ENCODE results near the gene HLA-A.
"Not testable (repeated sequence)": the region's sequence is repeated elsewhere in the genome, so short reads cannot be mapped to it uniquely, and the experiment has no call there.

Gene HLA-A

GRCh38 chr6:29930047-29930446 is 12.3 kb upstream of the HLA-A start:
- H3K27ac ChIP-seq (ENCODE audit: insufficient read depth, low read length, poor library complexity, severe bottlenecking); H3K4me3 ChIP-seq (ENCODE audit: insufficient read depth, low read depth, low read length, poor library complexity, severe bottlenecking); H3K4me1 ChIP-seq (ENCODE audit: control insufficient read depth, insufficient read depth, low read length, poor library complexity, severe bottlenecking): not testable (repeated sequence)

GRCh38 chr6:29933955-29934354 is 8.4 kb upstream of the HLA-A start:
- Histone ChIP-seq H3K4me1 (ENCODE audit: control insufficient read depth, insufficient read depth, low read length, poor library complexity, severe bottlenecking) (no peaks in the 10 kb centered on the region), H3K27ac (ENCODE audit: insufficient read depth, low read length, poor library complexity, severe bottlenecking) (no peak overlapping the region), H3K27me3 (replicated peaks; ENCODE audit: control insufficient read depth, insufficient read depth, low read length, poor library complexity, severe bottlenecking) (no peaks in the 10 kb centered on the region), H3K36me3 (ENCODE audit: control insufficient read depth, insufficient read depth, low read length) (no peaks in the 10 kb centered on the region), H3K9me3 (ENCODE audit: control insufficient read depth, low read length) (no peaks in the 10 kb centered on the region), H3K4me3 (ENCODE audit: insufficient read depth, low read depth, low read length, poor library complexity, severe bottlenecking) (no peak overlapping the region)
- no peak for DNase-seq

More at GRCh38 chr6:29930047-29930446, 12.3 kb upstream of the HLA-A start:
- DNase-seq; H3K9me3 ChIP-seq (ENCODE audit: control insufficient read depth, low read length); H3K27me3 ChIP-seq (replicated peaks; ENCODE audit: control insufficient read depth, insufficient read depth, low read length, poor library complexity, severe bottlenecking); H3K36me3 ChIP-seq (ENCODE audit: control insufficient read depth, insufficient read depth, low read length): not testable (repeated sequence)

- Histone ChIP-seq H3K4me1 (ENCODE audit: control insufficient read depth, insufficient read depth, low read length, poor library complexity, severe bottlenecking) (peaks cover under 1% of the 10 kb centered on the region), H3K27ac (ENCODE audit: insufficient read depth, low read length, poor library complexity, severe bottlenecking) (no peak overlapping the region), H3K27me3 (replicated peaks; ENCODE audit: control insufficient read depth, insufficient read depth, low read length, poor library complexity, severe bottlenecking) (no peaks in the 10 kb centered on the region), H3K9me3 (ENCODE audit: control insufficient read depth, low read length) (no peaks in the 10 kb centered on the region), H3K36me3 (ENCODE audit: control insufficient read depth, insufficient read depth, low read length) (no peaks in the 10 kb centered on the region), H3K4me3 (ENCODE audit: insufficient read depth, low read depth, low read length, poor library complexity, severe bottlenecking) (no peak overlapping the region)
- no peak for DNase-seq
These were observed 6.9 kb upstream of the HLA-A start for GRCh38 chr6:29935273-29935955.

- no peaks in the 10 kb centered on the region for H3K9me3 ChIP-seq (ENCODE audit: control insufficient read depth, low read length)
- H3K4me3 ChIP-seq (ENCODE audit: insufficient read depth, low read depth, low read length, poor library complexity, severe bottlenecking): no peak overlapping the region
- peaks cover 14% of the 10 kb centered on the region for H3K36me3 ChIP-seq (ENCODE audit: control insufficient read depth, insufficient read depth, low read length)
- H3K27ac ChIP-seq (ENCODE audit: insufficient read depth, low read length, poor library complexity, severe bottlenecking): no peak overlapping the region
- peaks cover 13% of the 10 kb centered on the region for H3K4me1 ChIP-seq (ENCODE audit: control insufficient read depth, insufficient read depth, low read length, poor library complexity, severe bottlenecking)
- no peak for DNase-seq
- H3K27me3 ChIP-seq (replicated peaks; ENCODE audit: control insufficient read depth, insufficient read depth, low read length, poor library complexity, severe bottlenecking): no peaks in the 10 kb centered on the region
These were observed 3.4 kb upstream of the HLA-A start for GRCh38 chr6:29938746-29939508.

- Histone ChIP-seq H3K27ac (ENCODE audit: insufficient read depth, low read length, poor library complexity, severe bottlenecking) (peak overlapping the region; percentile 100), H3K4me3 (ENCODE audit: insufficient read depth, low read depth, low read length, poor library complexity, severe bottlenecking) (peak overlapping the region; percentile 32), H3K9me3 (ENCODE audit: control insufficient read depth, low read length) (no peaks in the 10 kb centered on the region), H3K27me3 (replicated peaks; ENCODE audit: control insufficient read depth, insufficient read depth, low read length, poor library complexity, severe bottlenecking) (no peaks in the 10 kb centered on the region), H3K36me3 (ENCODE audit: control insufficient read depth, insufficient read depth, low read length) (peaks cover 29% of the 10 kb centered on the region), H3K4me1 (ENCODE audit: control insufficient read depth, insufficient read depth, low read length, poor library complexity, severe bottlenecking) (peaks cover 30% of the 10 kb centered on the region)
- peak in 1 of 3 donors; percentile 8 for DNase-seq
These were observed 1.3 kb upstream of the HLA-A start for GRCh38 chr6:29941016-29941415.

GRCh38 chr6:29941471-29941870 is 861 bp upstream of the HLA-A start:
- H3K9me3 ChIP-seq (ENCODE audit: control insufficient read depth, low read length): no peaks in the 10 kb centered on the region
- H3K4me1 ChIP-seq (ENCODE audit: control insufficient read depth, insufficient read depth, low read length, poor library complexity, severe bottlenecking): peaks cover 33% of the 10 kb centered on the region
- no peaks in the 10 kb centered on the region for H3K27me3 ChIP-seq (replicated peaks; ENCODE audit: control insufficient read depth, insufficient read depth, low read length, poor library complexity, severe bottlenecking)
- H3K27ac ChIP-seq (ENCODE audit: insufficient read depth, low read length, poor library complexity, severe bottlenecking): peak overlapping the region; percentile 100
- H3K36me3 ChIP-seq (ENCODE audit: control insufficient read depth, insufficient read depth, low read length): peaks cover 29% of the 10 kb centered on the region
- DNase-seq: no peak
- H3K4me3 ChIP-seq (ENCODE audit: insufficient read depth, low read depth, low read length, poor library complexity, severe bottlenecking): peak overlapping the region; percentile 91

- peak overlapping the region; percentile 100 for H3K27ac ChIP-seq (ENCODE audit: insufficient read depth, low read length, poor library complexity, severe bottlenecking)
- peaks cover 33% of the 10 kb centered on the region for H3K4me1 ChIP-seq (ENCODE audit: control insufficient read depth, insufficient read depth, low read length, poor library complexity, severe bottlenecking)
- H3K27me3 ChIP-seq (replicated peaks; ENCODE audit: control insufficient read depth, insufficient read depth, low read length, poor library complexity, severe bottlenecking): no peaks in the 10 kb centered on the region
- no peak for DNase-seq
- peak overlapping the region; percentile 91 for H3K4me3 ChIP-seq (ENCODE audit: insufficient read depth, low read depth, low read length, poor library complexity, severe bottlenecking)
- no peaks in the 10 kb centered on the region for H3K9me3 ChIP-seq (ENCODE audit: control insufficient read depth, low read length)
- peaks cover 33% of the 10 kb centered on the region for H3K36me3 ChIP-seq (ENCODE audit: control insufficient read depth, insufficient read depth, low read length)
These were observed 437 bp upstream of the HLA-A start for GRCh38 chr6:29941916-29942274.

GRCh38 chr6:29943053-29943966 is 978 bp downstream of the HLA-A start:
- DNase-seq: peak in 1 of 3 donors; percentile 27

GRCh38 chr6:29945281-29945820 is 3.0 kb downstream of the HLA-A start:
- Histone ChIP-seq H3K27me3 (replicated peaks; ENCODE audit: control insufficient read depth, insufficient read depth, low read length, poor library complexity, severe bottlenecking) (no peaks in the 10 kb centered on the region), H3K9me3 (ENCODE audit: control insufficient read depth, low read length) (no peaks in the 10 kb centered on the region), H3K27ac (ENCODE audit: insufficient read depth, low read length, poor library complexity, severe bottlenecking) (no peak overlapping the region), H3K4me3 (ENCODE audit: insufficient read depth, low read depth, low read length, poor library complexity, severe bottlenecking) (peak overlapping the region; percentile 91), H3K4me1 (ENCODE audit: control insufficient read depth, insufficient read depth, low read length, poor library complexity, severe bottlenecking) (peaks cover 41% of the 10 kb centered on the region), H3K36me3 (ENCODE audit: control insufficient read depth, insufficient read depth, low read length) (peaks cover 45% of the 10 kb centered on the region)
- DNase-seq: no peak

More at GRCh38 chr6:29943053-29943966, 978 bp downstream of the HLA-A start:
- Histone ChIP-seq H3K4me1 (ENCODE audit: control insufficient read depth, insufficient read depth, low read length, poor library complexity, severe bottlenecking) (peaks cover 41% of the 10 kb centered on the region), H3K27me3 (replicated peaks; ENCODE audit: control insufficient read depth, insufficient read depth, low read length, poor library complexity, severe bottlenecking) (no peaks in the 10 kb centered on the region), H3K9me3 (ENCODE audit: control insufficient read depth, low read length) (no peaks in the 10 kb centered on the region), H3K36me3 (ENCODE audit: control insufficient read depth, insufficient read depth, low read length) (peaks cover 38% of the 10 kb centered on the region), H3K27ac (ENCODE audit: insufficient read depth, low read length, poor library complexity, severe bottlenecking) (peak overlapping the region; percentile 100), H3K4me3 (ENCODE audit: insufficient read depth, low read depth, low read length, poor library complexity, severe bottlenecking) (peak overlapping the region; percentile 91)

Measured in effector memory CD4-positive, alpha-beta T cell (primary cell).